ENCODE results near the gene STAT5B.

STAT5B gene

DNA sequence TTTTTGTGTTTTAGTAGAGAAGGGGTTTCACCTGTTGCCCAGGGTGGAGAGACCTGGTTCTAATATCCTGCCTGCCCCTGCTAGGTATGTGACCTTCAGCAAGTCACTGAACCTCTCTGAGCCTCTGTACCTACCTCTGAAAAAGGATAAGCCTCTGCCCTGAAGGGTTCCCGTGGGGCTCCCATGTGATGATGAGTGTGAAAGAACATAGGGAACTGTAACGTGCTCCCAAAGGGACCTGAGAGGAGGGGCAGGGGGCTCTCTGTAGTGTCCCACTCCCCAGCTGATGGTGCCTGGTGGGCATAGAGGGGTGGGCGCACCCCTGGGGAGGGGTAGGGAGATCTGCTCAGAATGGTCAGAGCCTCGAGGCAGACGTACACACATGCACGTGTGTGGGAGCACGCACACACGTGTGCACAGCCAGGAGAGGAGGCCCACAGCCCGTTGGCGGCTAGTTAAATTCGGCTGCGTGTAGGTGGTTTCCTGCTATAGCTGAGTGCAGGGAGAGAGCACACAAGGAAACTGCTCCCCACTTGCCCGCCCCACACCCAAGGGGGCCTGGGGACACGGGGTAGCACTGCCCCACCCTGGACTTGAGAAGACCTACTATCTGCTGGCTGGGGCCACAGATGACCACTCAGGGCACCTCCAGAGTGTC, 101.9 kb downstream of the STAT5B start:
- TF ChIP-seq CTCF (IDR thresholded peaks at IDR 0.05; ENCODE audit: extremely low read depth, insufficient read depth, missing control alignments) = no peak
- in situ Hi-C loops (cut with MboI; ENCODE audit: low pct_unique_long_range_greater_than_20kb, low sequenced_read_pairs, unreplicated experiment) = no loop called here
- DNase-seq (ENCODE audit: low spot score) = no peak

- in situ Hi-C loops (cut with MboI; ENCODE audit: low pct_unique_long_range_greater_than_20kb, low sequenced_read_pairs, unreplicated experiment) = no loop called here
- DNase-seq (ENCODE audit: low spot score) = no peak
Observed at GRCh38 chr17:42171831-42172230, 104.4 kb downstream of the STAT5B start.

GRCh38 chr17:42169351-42169750, 106.8 kb downstream of the STAT5B start:
- no peak for DNase-seq (ENCODE audit: low spot score)
- in situ Hi-C loops (cut with MboI; ENCODE audit: low pct_unique_long_range_greater_than_20kb, low sequenced_read_pairs, unreplicated experiment) = no loop called here
- TF ChIP-seq CTCF (IDR thresholded peaks at IDR 0.05; ENCODE audit: extremely low read depth, insufficient read depth, missing control alignments) = no peak

More at GRCh38 chr17:42171831-42172230, 104.4 kb downstream of the STAT5B start:
- TF ChIP-seq CTCF (IDR thresholded peaks at IDR 0.05; ENCODE audit: extremely low read depth, insufficient read depth, missing control alignments) = no peak

DNA sequence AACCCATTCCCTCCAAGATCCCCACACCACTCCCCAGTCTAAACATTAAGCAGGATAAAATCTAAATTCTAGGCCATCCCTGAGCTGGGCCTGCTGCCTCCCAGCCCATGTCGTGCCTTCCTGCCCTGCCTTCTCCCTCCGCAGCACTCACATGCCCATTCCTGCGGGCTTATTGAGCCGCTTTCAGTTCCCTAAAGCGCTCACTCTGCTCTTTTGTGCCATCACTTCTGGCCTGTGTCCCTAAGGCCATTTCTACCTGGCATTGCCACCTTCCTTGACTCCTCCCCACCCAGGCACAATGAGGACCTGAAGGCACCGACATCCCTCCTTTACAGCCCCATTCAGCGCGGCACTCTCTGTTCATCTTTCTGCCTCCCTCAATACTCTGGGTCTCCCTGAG, 108.4 kb downstream of the STAT5B start:
- no peak for TF ChIP-seq CTCF (IDR thresholded peaks at IDR 0.05; ENCODE audit: extremely low read depth, insufficient read depth, missing control alignments)
- in situ Hi-C loops (cut with MboI; ENCODE audit: low pct_unique_long_range_greater_than_20kb, low sequenced_read_pairs, unreplicated experiment) = no loop called here
- no peak for DNase-seq (ENCODE audit: low spot score)

DNA sequence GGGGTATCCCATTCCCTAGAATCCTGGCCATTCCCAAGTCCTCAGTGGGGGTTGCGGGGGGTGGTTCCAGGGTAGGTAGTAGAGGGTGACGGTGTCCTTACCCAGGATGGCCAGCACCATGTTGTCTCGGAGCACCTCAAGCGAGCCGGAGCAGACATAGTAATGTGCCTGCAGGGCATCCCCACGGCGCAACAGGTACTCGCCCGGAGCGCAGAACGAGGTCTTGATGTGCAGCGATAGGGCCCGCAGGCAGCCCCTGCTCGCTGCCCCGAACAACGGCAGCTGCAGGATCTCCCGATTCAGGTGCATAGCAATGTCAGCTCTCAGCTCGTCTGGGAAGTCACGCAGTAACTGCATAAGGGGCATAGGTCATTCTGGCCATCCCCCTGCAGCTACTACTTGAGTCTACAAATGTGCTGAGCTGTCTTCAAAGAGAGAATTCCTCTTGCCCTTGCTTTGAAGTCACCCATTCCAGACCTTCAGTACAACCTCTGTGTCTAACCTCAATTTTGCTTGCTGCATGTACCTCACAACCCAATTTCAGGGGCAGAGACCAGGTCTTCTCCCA, 109.9 kb downstream of the STAT5B start:
- in situ Hi-C loops (cut with MboI; ENCODE audit: low pct_unique_long_range_greater_than_20kb, low sequenced_read_pairs, unreplicated experiment) = no loop called here
- DNase-seq (ENCODE audit: low spot score) = no peak
- no peak for TF ChIP-seq CTCF (IDR thresholded peaks at IDR 0.05; ENCODE audit: extremely low read depth, insufficient read depth, missing control alignments)

DNA sequence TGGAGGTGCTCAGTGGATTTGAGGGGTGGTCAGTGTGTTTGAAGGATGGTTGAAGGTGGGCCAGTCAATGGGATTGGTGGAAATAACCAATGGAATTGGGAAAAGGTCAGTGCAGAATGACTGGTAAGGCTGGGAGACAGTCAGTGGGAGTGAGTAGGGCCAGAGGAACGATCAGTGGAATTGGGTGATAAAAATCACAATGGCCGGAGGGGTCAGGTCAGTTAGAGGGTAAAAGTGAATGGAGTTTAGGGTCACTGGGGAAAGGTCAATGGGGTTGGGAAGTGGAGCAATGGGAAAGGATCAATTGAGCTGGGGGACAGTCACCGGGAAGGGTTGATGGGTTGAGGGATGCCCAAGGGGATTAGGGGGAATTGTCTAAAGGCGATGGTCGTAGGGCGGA, 110.4 kb downstream of the STAT5B start:
- in situ Hi-C loops (cut with MboI; ENCODE audit: low pct_unique_long_range_greater_than_20kb, low sequenced_read_pairs, unreplicated experiment) = no loop called here
- DNase-seq (ENCODE audit: low spot score) = no peak
- no peak for TF ChIP-seq CTCF (IDR thresholded peaks at IDR 0.05; ENCODE audit: extremely low read depth, insufficient read depth, missing control alignments)
